OCI-LY7 (cell line): ENCODE data around the gene ERBB2. TPM values are rescaled to one million over a fixed set of nuclear protein-coding genes. Genes with fewer than 3 reads are reported as not detected.

Experiments used
- BruUV-seq: library from RNA; stranded (reverse); fragments of 400-500 nt; replicated peaks from 2 replicates; lab custom pipeline; 2021; lab: Mats Ljungman, UMichigan
- CTCF ChIA-PET: fragments of 300-600 bp; sonication (Branson Sonifier 250); formaldehyde crosslinking; loops from one replicate; lab custom pipeline; 2022; ENCODE audit warnings: antibody characterized with exemption; ENCODE audit not compliant: unreplicated experiment; lab: Charles Lee
- POLR2A ChIA-PET: fragments of 300-600 bp; sonication (Branson Sonifier 250); formaldehyde crosslinking; loops from one replicate; lab custom pipeline; 2022; ENCODE audit warnings: antibody characterized with exemption; lab: Charles Lee
- DNase-seq: peaks from one replicate; pipeline ENCODE4 v3.0.0-alpha.2; 2015; ENCODE audit warnings: low spot score
- H2AFZ ChIP-seq: fragments of 200-600 bp; sonication (generic), shearing (Covaris generic); 2 replicates; pipeline ENCODE4 v1.6.1; 2014; ENCODE audit warnings: mild to moderate bottlenecking, antibody characterized with exemption, low read length, moderate library complexity
- H3K27ac ChIP-seq: fragments of 200-600 bp; sonication (generic); 2 replicates; pipeline ENCODE4 v1.5.1; 2014; ENCODE audit warnings: mixed run types, low read depth, mild to moderate bottlenecking, moderate library complexity, low read length, inconsistent platforms; ENCODE audit not compliant: poor library complexity, severe bottlenecking
- H3K36me3 ChIP-seq: fragments of 200-600 bp; sonication (generic); 2 replicates; pipeline ENCODE4 v1.6.1; 2014; ENCODE audit warnings: mild to moderate bottlenecking, antibody characterized with exemption, low read length, moderate library complexity, mixed read lengths; ENCODE audit not compliant: insufficient read depth
- H3K4me1 ChIP-seq: fragments of 200-600 bp; sonication (generic); 2 replicates; pipeline ENCODE4 v1.5.1; 2014; ENCODE audit warnings: mild to moderate bottlenecking, low read length; ENCODE audit not compliant: insufficient read depth, poor library complexity, severe bottlenecking
- H3K4me2 ChIP-seq: fragments of 200-600 bp; sonication (generic); 2 replicates; pipeline ENCODE4 v1.6.1; 2014; ENCODE audit warnings: mild to moderate bottlenecking, low read length
- H3K4me3 ChIP-seq: fragments of 200-600 bp; sonication (generic); 2 replicates; pipeline ENCODE4 v1.5.1; 2014; ENCODE audit warnings: mild to moderate bottlenecking, low read depth, low read length; ENCODE audit not compliant: poor library complexity, severe bottlenecking
- H3K79me2 ChIP-seq: fragments of 200-600 bp; sonication (generic); 2 replicates; pipeline ENCODE4 v1.6.1; 2016; ENCODE audit warnings: low read depth, mild to moderate bottlenecking, low read length, moderate library complexity, mixed read lengths; ENCODE audit not compliant: insufficient read depth
- H3K9me2 ChIP-seq: fragments of 200-600 bp; sonication (generic); 2 replicates; pipeline ENCODE4 v1.6.1; 2016; ENCODE audit warnings: mild to moderate bottlenecking, low read length, mixed read lengths; ENCODE audit not compliant: insufficient read depth
- H3K9me3 ChIP-seq: fragments of 200-600 bp; sonication (generic); 2 replicates; pipeline ENCODE4 v1.6.1; 2014; ENCODE audit warnings: mild to moderate bottlenecking, mixed run types, low read length, mixed read lengths
- H4K20me1 ChIP-seq: fragments of 200-600 bp; sonication (generic); 2 replicates; pipeline ENCODE4 v1.6.1; 2014; ENCODE audit warnings: mild to moderate bottlenecking, antibody characterized with exemption, low read length, moderate library complexity, mixed read lengths; ENCODE audit not compliant: insufficient read depth
- EZH2phosphoT487 ChIP-seq: fragments of 200-600 bp; sonication (generic); IDR thresholded peaks from 2 replicates; pipeline ENCODE4 v1.6.1; 2018; ENCODE audit warnings: low read depth, borderline replicate concordance, mild to moderate bottlenecking, mixed run types, antibody characterized with exemption, low read length, moderate library complexity, mixed read lengths
- intact Hi-C: fragments of 100-400 bp; cut with micrococcal nuclease; formaldehyde crosslinking; loops from one replicate; pipeline ENCODE4 v1.10.0; 2022; ENCODE audit not compliant: unreplicated experiment
- total RNA-seq, 2 experiments: library from RNA; depleted of rRNA in 1 of 2; stranded (reverse); fragments of >200 nt in 1 of 2; shearing (Covaris generic) in 1 of 2; gene quantifications; 2 replicates each; pipeline ENCODE4 v1.2.3, GENCODE V29; 2014 to 2022
- TF ChIP-seq, protein P1 (sequence below): fragments of 200-600 bp; sonication (generic); conservative IDR thresholded peaks from 2 replicates; pipeline ENCODE4 v1.5.1; 2014; ENCODE audit warnings: mild to moderate bottlenecking, antibody characterized with exemption, low read length, moderate library complexity, mixed read lengths

Gene ERBB2
- total RNA-seq, 2 experiments from 2014 or later, result 6.5 to 11.4 TPM

DNA sequence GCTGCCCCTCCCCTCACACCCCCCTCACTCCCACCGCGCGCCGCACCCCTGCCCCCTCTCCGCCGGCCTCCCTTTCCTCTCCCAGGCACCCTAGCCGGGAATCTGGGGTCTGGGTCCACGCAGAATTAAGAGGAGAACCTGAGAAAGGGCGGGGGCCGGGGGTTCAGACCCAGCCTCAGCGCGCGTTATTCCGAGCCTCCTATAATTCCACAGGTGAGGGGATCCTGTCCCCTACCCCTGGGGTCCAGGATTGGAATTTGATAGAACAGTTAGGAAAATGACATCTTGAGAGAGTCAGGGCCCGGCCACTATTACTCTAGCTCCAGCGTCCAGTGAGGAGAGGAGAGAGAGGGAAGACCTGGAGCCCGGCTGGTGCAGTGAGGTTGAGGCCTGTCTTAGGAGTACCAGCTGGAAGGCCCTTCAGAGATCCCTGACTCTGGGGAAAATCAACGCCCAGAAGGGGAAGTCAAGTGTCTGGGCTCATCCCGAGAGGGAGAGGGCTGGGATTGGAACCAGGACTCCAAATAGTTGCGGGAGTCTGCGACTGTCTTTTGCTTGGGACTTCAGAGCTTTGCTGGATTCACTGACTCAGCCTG, 55.2 kb downstream of the ERBB2 start:
- Histone ChIP-seq H2AFZ (no peak overlapping the region), H3K4me1 (peaks cover 80% of the 10 kb centered on the region), H3K4me2 (peak overlapping the region; percentile 94), H3K79me2 (peaks cover 21% of the 10 kb centered on the region; the same call in 1 of the 2 replicates), H3K36me3 (peaks cover 8% of the 10 kb centered on the region; the same call in 1 of the 2 replicates), H3K9me2 (no peaks in the 10 kb centered on the region), H3K4me3 (peak overlapping the region; percentile 67), H3K27ac (peak overlapping the region; percentile 99), H3K9me3 (no peaks in the 10 kb centered on the region), H4K20me1 (no peaks in the 10 kb centered on the region)
- DNase-seq, result peak; percentile 57
- CTCF ChIA-PET, result interaction anchor here (0.6 to 1.0 kb wide), 2 partner anchors 25 to 134 kb away, joined by 3 to 5 read pairs; no protein-coding TSS in a partner anchor
- no peak for TF ChIP-seq EZH2phosphoT487
- TF ChIP-seq, protein P1, sequence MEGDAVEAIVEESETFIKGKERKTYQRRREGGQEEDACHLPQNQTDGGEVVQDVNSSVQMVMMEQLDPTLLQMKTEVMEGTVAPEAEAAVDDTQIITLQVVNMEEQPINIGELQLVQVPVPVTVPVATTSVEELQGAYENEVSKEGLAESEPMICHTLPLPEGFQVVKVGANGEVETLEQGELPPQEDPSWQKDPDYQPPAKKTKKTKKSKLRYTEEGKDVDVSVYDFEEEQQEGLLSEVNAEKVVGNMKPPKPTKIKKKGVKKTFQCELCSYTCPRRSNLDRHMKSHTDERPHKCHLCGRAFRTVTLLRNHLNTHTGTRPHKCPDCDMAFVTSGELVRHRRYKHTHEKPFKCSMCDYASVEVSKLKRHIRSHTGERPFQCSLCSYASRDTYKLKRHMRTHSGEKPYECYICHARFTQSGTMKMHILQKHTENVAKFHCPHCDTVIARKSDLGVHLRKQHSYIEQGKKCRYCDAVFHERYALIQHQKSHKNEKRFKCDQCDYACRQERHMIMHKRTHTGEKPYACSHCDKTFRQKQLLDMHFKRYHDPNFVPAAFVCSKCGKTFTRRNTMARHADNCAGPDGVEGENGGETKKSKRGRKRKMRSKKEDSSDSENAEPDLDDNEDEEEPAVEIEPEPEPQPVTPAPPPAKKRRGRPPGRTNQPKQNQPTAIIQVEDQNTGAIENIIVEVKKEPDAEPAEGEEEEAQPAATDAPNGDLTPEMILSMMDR, result no peak
- BruUV-seq, result TSS peak; percentile 86
- POLR2A ChIA-PET, result interaction anchor here (0.5 to 3.8 kb wide), 11 partner anchors 10 to 204 kb away, joined by 3 to 27 read pairs (median 4); no protein-coding TSS in a partner anchor
- intact Hi-C loops, result loop anchor here (1.0 to 10.0 kb wide), 11 partner anchors 25 to 300 kb away; partner anchors contain the start of genes IKZF3, LRRC3C, MED1 and MIEN1

DNA sequence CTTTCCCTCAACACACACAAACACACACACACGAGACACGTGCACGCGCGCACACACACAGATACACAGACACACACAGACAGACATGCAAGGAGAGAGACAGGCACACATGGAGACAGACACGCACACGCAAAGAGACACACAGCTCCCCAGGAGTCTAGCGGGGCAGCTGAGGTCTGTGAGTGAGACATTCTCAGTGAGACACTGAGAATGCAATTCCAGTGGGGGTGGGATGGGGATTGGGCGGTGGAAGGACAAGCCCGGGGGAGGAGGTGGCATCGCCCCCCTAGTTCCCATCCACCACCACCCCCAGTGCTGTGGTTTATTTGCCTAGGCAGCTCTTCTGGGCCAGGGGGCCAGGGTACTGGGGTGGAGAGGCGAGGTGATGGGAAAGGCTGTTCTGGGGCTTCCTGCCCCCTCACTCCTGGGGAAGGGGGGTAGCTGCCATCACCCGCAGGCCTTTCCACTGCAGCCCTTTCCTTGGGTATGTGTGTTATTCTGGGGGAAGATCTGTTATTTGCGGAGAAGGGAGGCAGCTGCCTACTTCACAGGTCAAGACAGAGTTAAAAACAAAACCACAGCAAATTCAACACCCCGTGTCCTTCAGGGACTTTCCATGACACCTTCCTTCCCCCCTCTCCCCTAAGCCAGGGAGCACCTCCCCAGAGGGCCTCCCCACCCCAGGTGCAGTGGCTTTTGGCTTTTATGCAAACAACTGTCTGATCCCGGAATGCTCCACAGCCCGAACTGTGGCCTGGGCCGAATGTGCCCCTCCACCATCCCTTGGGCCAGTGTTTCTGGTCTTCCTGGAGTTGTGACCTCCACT, 55.9 kb downstream of the ERBB2 start:
- TF ChIP-seq, protein P1, result no peak
- TF ChIP-seq EZH2phosphoT487, result no peak
- Histone ChIP-seq H3K4me1 (peaks cover 84% of the 10 kb centered on the region), H3K79me2 (peaks cover 24% of the 10 kb centered on the region; the same call in 1 of the 2 replicates), H3K4me3 (peak overlapping the region; percentile 67), H3K9me2 (no peaks in the 10 kb centered on the region), H3K4me2 (peak overlapping the region; percentile 94), H3K36me3 (peaks cover 13% of the 10 kb centered on the region), H3K9me3 (no peaks in the 10 kb centered on the region), H3K27ac (peak overlapping the region; percentile 99), H4K20me1 (no peaks in the 10 kb centered on the region), H2AFZ (no peak overlapping the region)
- ChIA-PET POLR2A (interaction anchor here (0.5 to 3.8 kb wide), 13 partner anchors 9 to 203 kb away, joined by 3 to 27 read pairs (median 3); no protein-coding TSS in a partner anchor), CTCF (interaction anchor here (0.6 to 1.0 kb wide), 3 partner anchors 25 to 134 kb away, joined by 3 to 5 read pairs (median 3); no protein-coding TSS in a partner anchor)
- peak; percentile 96 for DNase-seq
- BruUV-seq, result no TSS peak
- intact Hi-C loops, result loop anchor here (1.0 to 10.0 kb wide), 5 partner anchors 21 to 301 kb away; partner anchors contain the start of gene MED1
